ENCODE measurements around the gene SRSF8. TPM values are rescaled to one million over a fixed set of nuclear protein-coding genes. Genes with fewer than 3 reads are reported as not detected.
"Not testable (repeated sequence)": the region's sequence is repeated elsewhere in the genome, so short reads cannot be mapped to it uniquely, and the experiment has no call there.

SRSF8 gene, protein sequence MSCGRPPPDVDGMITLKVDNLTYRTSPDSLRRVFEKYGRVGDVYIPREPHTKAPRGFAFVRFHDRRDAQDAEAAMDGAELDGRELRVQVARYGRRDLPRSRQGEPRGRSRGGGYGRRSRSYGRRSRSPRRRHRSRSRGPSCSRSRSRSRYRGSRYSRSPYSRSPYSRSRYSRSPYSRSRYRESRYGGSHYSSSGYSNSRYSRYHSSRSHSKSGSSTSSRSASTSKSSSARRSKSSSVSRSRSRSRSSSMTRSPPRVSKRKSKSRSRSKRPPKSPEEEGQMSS
- total RNA-seq, result 25.4 and 30.2 TPM in 2 replicates

DNA sequence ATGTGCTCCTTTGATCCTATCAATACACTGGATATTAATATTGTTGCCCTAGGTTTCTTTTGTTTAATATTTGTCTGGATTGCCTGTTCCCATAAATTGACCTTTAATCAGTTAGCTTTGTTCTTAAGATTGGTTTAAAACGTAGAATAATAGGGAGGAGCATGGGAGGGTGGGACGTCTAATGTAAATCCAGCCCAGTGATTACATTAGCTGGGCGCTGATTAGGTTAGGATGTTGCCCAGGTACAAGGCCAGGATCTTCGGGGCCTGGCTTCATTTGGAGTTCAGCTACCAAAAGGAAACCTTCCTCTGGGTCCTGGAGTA is at the start of gene SRSF8:
Gene SRSF8, plus strand, starts transcription at position 204 of the 323 bp plus-strand sequence. CDS start 308 bp downstream, outside the sequence.
- no peak for DNase-seq (ENCODE audit: extremely low read depth, low read depth, low spot score)

DNA sequence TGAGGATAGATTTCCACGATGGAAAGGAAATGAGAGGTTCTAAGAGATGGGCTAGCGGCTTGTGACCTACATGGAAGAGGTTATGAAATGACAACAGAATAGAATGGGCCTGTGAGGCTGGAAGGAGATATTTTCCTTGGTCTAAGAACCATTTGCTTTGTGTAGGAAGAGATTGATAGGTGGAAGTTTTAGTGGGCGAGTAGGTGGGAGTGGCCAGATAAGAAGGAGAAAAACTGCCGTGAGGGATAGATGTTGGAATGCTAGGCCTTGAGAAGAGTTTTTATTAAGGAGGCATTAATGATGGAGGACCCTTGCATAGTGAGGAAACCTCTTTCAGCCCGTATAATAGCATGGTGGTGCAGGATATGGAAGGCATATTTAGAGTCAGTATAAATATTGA is 45.3 kb upstream of the SRSF8 start:
- not testable (repeated sequence) for DNase-seq (ENCODE audit: extremely low read depth, low read depth, low spot score)

DNA sequence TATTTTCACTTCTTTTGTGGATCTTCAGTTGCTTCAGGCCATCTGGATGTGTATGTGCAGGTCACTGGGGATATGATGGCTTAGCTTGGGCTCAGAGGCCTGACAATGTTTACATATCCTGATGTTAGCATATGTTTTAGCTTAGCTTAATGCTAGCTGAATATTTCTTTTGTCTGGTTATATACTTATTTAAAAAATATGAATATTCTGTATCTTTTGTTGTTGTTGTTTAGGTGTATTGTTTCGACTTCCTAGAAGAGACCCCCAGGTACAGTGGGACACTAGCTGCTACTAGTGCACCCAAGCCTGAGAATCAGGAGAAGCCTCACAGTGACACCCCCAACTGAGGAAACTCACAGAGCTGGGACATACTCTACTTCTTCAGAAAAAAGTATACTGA is 41.8 kb upstream of the SRSF8 start, which contains the start of gene KDM4E:
Gene KDM4E, plus strand, starts transcription at position 301 of the 400 bp plus-strand sequence. CDS start 300 bp downstream, outside the sequence.
- DNase-seq (ENCODE audit: extremely low read depth, low read depth, low spot score), result no peak

DNA sequence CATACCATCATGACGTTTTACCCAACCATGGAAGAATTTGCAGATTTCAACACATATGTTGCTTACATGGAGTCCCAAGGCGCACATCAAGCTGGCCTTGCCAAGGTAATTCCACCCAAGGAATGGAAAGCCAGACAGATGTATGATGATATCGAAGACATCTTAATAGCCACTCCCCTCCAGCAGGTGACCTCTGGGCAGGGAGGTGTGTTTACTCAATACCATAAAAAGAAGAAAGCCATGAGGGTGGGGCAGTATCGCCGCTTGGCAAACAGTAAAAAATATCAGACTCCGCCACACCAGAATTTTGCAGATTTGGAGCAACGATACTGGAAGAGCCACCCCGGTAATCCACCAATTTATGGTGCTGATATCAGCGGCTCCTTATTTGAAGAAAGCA is 41.1 kb upstream of the SRSF8 start:
- not testable (repeated sequence) for DNase-seq (ENCODE audit: extremely low read depth, low read depth, low spot score)

DNA sequence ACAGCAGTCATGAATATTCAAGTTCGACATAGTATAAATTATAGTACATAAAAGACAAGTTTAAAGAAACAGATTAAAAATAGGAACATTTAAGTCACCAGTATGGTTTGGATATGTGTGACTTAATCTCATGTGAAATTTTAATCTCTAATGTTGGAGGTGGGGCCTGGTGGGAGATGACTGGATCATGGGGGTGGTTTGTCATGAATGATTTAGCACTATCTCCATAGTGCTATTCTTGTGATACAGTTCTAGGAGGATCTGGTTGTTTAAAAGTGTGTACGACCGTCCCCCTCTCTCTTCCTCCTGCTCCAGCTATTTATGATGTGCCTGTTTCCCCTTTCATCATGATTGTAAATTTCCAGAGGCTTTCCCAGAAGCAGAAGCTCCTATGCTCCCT is 38.4 kb upstream of the SRSF8 start:
- DNase-seq (ENCODE audit: extremely low read depth, low read depth, low spot score), result no peak

DNA sequence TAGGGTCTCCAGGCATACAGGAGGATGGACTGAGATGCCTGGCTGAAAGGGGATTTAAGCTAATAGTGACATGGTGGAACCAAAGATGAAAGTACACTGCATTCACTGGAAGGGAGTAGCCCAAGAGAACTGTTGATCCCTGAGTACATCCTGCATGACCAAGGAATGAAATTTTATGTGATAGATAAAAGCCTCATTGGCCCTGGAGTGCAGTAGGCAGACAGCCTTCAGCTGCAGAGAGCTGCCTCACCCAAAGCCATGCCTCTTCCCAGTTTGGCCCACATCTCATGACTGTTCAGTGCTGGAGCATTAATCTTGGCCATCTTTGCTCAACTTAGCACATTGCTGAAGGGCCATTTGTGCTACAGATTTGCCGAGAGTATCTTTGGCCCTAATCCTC is 33.7 kb upstream of the SRSF8 start:
- DNase-seq (ENCODE audit: extremely low read depth, low read depth, low spot score), result no peak

DNA sequence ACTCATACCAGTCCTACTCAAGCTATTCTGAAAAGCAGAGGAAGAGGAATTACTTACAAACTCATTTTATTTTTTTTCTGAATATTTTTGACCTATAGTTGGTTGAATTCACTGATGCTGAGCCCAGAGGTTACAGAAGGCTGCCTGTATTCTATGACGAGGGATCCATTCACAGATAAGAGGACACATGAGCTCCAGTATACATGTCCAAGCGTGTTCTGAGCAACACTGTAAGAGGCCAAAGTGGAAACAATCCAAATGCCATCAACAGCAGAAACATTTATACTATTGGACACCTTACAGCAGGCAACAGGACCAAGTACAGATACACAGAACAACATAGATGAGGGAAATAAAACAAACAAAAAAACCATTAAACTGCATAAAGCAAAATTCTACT is 31.4 kb upstream of the SRSF8 start:
- DNase-seq (ENCODE audit: extremely low read depth, low read depth, low spot score), result no peak

DNA sequence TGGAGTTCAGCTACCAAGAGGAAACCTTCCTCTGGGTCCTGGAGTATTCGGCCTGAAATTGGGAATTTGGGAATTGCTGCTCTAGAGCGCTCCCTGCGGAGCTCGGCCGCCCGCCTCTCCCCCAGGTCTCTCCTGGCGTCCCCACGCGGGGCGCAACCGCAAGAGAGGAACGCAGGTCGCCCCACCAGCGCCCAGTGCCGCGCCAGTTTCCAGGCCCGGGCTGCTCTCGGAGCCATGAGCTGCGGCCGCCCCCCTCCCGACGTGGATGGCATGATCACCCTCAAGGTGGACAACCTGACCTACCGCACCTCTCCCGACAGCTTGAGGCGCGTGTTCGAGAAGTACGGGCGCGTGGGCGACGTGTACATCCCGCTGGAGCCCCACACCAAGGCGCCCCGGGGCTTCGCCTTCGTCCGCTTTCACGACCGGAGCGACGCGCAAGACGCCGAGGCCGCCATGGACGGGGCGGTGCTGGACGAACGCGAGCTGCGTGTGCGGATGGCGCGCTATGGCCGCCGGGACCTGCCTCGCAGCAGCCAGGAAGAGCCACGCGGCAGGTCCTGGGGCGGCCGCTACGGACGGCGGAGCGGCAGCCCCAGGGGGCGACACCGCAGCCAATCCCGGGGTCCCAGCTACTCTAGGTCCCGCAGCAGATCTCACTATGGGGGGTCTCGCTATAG is 29.2 kb upstream of the SRSF8 start:
- DNase-seq (ENCODE audit: extremely low read depth, low read depth, low spot score), result not testable (repeated sequence)

DNA sequence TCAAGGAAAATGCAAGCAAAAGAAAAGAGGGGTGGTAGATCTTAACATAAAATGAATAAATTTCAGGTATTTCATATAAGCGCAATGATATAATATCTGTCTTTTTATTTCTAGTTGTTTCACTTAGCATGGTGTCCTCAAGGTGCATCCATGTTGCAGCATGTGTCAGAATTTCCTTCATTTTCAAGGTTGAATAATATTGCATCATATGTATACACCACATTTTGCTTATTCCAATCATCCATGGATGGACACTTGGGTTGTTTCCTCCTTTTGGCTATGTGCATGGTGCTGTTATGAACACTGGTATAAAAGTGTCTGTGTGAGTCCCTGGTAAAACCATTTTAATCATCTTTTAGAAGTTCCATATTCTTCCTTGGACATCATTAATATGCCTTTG is 24.5 kb upstream of the SRSF8 start:
- DNase-seq (ENCODE audit: extremely low read depth, low read depth, low spot score), result no peak

DNA sequence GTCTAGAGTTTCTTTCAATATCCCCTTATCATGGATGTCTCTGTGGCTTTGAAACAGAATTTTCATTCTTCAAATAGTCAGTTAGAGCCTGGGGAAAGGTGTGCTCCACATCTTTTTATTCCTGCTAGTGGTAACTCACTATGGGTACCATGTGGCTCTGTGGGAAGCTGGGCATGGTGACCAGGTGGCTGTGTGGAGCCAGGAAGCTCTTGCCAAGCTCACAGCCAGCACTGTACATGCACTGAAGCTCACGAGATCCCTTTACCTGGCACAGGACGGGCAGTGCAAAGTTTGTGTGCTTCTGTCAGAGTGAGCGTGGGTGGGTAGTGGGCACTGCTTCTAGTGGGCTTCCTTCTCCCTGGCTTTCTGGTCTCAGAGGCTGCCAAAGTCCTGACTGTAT is 23.8 kb upstream of the SRSF8 start:
- no peak for DNase-seq (ENCODE audit: extremely low read depth, low read depth, low spot score)

DNA sequence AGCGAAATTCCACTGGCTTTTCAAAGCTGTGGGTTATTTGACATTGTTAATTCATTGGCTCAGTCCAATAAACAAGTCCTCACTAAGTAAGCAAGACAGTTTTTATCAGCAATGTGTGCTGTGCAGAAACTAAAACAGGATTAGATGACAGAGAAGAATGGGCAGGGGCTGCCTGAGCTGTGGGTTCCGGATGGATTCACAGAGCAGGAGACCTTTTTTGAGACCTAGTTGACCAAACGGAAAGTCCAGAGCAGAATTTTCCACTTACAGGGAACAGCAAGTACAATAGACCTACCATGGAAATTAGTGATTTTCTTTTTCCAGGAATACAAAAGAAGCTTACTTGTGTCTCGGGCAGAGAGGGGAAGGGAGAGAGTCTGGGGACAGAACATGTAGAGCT is 22.7 kb upstream of the SRSF8 start:
- no peak for DNase-seq (ENCODE audit: extremely low read depth, low read depth, low spot score)

DNA sequence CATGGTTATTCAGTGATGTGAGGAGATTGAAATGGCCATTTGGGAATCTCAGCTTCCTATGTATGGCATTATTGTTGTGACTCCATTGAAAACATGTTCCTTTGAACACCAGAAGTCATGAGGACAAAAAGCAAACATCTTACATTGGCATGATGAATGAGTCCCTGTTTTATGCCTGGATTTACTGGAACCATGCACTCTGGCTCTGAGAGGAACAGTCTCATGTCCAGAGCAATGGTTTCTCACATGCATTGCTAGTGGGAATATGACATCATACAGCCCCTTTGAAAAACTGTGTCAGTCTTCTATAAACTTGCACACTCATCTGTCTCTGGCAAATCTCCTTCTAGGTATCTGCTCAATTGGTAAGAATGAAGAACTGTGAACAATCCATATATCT is 20.9 kb upstream of the SRSF8 start:
- DNase-seq (ENCODE audit: extremely low read depth, low read depth, low spot score), result no peak

DNA sequence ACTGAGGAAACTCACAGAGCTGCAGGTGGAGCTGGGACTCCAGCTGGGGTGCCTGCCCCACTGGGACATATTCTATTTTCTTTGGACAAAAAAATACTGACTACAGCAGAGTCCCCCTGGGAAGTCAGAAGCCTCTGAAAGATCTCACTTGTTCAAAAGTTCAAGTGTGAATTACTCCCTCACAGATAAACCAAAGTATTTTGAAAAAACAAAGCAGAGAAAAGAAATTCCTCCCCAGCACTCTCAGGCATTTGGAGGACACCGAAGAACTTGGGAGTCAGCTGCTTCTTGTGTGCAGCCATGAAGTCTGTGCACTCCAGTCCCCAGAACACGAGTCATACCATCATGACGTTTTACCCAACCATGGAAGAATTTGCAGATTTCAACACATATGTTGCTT is 17.6 kb upstream of the SRSF8 start, which contains the start of gene KDM4F:
Gene KDM4F, plus strand, starts transcription at position 301 of the 400 bp plus-strand sequence.
- DNase-seq (ENCODE audit: extremely low read depth, low read depth, low spot score), result not testable (repeated sequence)

DNA sequence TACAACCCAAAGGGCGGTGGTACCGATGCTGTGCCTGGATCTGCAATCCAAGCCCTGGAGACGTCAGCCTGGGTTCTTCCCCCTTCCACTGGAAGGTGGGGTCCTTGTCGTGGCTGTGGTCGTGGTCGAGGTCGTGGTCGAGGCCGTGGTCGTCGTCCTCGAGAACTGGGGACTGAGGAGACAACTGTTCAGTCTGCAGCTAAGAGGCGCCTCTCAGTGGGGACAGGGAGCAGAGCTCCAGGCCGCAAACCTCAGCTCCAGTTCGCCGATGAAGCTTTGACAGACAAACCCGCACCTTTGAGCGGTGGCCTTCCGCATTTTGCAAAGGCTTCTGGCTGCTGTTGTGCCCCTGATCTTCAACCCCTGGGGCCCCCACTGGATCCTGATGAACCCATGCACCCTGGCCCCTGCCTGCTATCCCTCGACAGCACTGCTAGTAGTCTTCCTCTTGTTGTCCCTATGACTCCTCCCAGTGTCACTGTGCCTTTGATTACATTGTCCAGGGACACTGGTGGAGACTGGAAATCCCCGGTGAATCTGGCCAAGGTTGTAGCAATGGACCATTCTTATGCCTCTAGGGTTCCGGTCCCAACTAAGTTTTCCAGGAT is 16.0 kb upstream of the SRSF8 start:
- DNase-seq (ENCODE audit: extremely low read depth, low read depth, low spot score), result no peak

DNA sequence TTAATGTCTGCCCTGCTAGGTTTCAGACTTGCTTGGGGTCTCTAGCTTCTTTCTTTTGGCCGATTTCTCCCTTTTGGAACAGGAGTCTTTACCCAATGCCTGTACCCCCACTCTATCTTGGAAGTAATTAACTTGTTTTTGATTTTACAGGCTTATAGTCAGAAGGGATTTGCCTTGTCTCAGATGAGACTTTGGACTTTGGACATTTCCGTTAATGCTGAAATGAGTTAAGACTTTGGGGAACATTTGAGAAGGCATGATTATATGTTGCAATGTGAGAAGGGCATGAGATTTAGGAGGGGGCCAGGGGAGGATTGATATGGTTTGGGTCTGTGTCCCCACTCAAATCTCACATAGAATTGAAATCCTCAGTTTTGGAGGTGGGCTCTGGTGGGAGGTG is 12.4 kb upstream of the SRSF8 start:
- no peak for DNase-seq (ENCODE audit: extremely low read depth, low read depth, low spot score)

DNA sequence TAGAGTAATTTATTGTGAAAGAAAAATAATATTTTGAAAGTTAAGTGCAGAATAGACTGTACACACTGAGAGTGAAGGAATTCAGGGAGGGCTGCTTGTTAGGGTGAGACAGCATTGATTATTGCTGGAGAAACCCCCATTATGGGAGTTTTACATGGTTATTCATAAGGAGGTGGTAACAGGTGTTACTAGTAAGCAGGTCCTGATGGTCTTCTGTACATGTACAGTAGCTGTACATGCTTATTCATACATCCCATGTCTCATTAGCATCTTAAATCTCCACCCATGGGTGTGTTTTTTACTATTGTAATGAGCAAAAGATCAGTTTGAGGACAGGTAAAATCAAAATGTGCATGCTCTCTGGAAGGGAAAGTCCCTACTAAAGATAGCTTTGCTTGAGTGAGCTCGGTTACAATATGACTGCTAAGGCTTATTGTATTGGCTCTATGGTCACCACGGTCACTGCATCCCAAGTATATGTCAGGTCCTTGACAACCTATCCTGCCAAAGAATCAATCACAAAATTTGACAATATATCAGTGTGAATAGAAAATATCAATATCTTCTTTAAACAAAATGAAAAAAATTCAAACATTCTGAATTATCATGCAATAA is 11.3 kb upstream of the SRSF8 start:
- no peak for DNase-seq (ENCODE audit: extremely low read depth, low read depth, low spot score)

DNA sequence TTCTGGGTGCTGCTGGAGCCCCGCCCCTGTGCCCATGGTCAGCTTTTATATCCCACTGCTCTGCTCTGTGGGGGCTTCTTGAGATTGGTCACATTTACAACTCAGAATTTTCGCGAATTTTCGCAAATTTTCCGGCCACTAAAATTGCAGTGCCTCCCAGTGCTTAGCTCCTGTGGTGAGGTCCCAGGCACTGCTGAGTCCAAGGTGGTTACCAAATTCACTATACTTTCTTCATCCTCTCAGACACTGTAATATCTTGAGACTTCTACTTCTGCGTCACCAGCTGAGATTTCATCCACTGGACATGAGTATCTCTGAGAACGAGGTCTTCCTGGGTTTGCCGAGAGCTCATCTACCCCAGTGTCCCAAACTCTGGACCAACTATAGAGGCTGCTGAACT is 8.8 kb upstream of the SRSF8 start:
- DNase-seq (ENCODE audit: extremely low read depth, low read depth, low spot score), result no peak

DNA sequence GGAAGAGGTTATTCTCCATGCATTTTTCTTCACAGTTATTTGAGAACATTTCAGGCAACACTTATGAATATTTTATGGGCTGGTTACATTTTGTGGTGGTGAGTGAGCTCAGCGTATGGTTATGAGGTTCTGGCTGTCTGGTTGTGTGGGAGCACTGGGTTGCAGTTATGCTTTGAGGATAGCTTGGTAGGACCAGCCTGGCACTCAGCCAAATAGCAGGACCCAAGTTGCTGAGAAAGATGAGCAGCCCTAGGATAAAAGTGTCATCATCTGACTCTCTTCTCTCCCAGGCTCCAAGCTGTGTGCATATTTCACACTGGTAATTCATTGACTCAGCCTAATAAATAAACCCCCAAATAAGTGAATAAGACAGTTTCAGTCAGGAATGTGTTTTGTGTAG is 8.1 kb upstream of the SRSF8 start:
- no peak for DNase-seq (ENCODE audit: extremely low read depth, low read depth, low spot score)

DNA sequence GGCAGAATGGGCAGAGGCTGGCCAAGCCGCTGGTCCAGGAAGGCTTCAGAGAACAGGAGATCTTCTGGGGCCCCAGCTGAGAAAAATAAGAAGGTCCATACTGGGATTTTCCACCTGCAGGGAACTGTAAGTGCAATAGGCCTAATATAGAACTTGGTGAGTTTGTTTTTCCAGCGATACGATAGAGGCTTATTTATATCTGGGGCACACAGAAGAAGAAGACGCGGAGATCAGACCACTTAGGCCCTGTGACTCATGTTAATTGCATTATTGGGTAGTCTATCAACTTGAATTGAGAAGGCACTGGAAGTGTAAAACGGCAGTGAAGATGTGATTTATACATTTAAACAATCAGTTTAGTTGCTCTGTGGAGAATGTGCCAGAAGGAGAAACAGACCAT is 7.7 kb upstream of the SRSF8 start:
- no peak for DNase-seq (ENCODE audit: extremely low read depth, low read depth, low spot score)

DNA sequence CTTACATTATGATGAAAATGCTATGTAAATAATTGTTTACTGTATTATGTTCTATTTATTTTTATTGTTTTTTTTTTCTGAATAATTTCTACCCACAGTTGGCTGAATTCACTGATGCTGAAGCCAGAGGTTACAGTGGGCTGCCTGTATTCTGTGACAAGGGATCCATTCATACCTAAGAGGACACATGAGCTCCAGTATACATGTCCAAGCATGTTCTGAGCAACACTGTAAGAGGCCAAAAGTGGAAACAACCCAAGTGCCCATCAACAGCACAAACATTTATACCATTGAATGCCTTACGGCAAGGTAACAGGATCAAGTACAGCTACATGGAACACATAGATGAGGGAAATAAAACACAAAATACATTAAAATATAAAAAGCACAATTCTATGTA is 1.4 kb upstream of the SRSF8 start:
- no peak for DNase-seq (ENCODE audit: extremely low read depth, low read depth, low spot score)

DNA sequence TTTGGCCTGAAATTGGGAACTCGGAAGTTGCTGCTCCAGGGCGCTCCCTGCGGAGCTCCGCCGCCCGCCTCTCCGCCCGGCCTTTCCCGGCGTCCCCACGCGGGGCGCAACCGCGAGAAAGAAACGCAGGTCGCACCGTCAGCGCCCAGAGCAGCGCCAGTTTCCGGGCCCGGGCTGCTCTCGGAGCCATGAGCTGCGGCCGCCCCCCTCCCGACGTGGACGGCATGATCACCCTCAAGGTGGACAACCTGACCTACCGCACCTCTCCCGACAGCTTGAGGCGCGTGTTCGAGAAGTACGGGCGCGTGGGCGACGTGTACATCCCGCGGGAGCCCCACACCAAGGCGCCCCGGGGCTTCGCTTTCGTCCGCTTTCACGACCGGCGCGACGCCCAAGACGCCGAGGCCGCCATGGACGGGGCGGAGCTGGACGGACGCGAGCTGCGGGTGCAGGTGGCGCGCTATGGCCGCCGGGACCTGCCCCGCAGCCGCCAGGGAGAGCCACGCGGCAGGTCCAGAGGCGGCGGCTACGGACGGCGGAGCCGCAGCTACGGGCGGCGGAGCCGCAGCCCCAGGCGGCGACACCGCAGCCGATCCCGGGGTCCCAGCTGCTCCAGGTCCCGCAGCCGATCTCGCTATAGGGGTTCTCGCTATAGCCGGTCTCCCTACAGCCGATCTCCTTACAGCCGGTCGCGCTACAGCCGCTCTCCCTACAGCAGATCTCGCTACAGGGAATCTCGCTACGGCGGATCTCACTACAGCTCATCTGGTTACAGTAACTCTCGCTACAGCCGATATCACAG is 521 bp downstream of the SRSF8 start:
- DNase-seq (ENCODE audit: extremely low read depth, low read depth, low spot score), result no peak

Measured in glomerular endothelial cell (primary cell).